Measurements from ENCODE around the gene ADTRP. TPM values are rescaled to one million over a fixed set of nuclear protein-coding genes. Genes with fewer than 3 reads are reported as not detected.

ADTRP gene
- 42.5 TPM for total RNA-seq
- long read RNA-seq, transcript ADTRP-203 (6 exons, 2,058 nt), result major isoform, 21 of 30 reads
- long read RNA-seq, partial matches to known transcripts, result 3 of 30 reads
- long read RNA-seq, other reads (novel, unspliced or antisense), result 6 of 30 reads

- Histone ChIP-seq H3K4me3 (no peak within 1 kb of the TSS), H3K27me3 (ENCODE audit: low read depth) (no peaks in the 10 kb centered on the region), H3K4me1 (peaks cover 9% of the 10 kb centered on the region), H3K36me3 (no peaks in the 10 kb centered on the region), H3K9me3 (no peaks in the 10 kb centered on the region), H3K27ac (peak within 1 kb of the TSS; percentile 38)
- ATAC-seq (peak; percentile 78 to 85), DNase-seq (peak; percentile 69)
- no peak for TF ChIP-seq CTCF (IDR thresholded peaks at IDR 0.05)
- intact Hi-C loops (cut with DNase I), result no loop called here
Observed at GRCh38 chr6:11778648-11779328, at the start of gene ADTRP. Gene ADTRP (minus strand): TSS chr6:11778803. CDS start chr6:11778759, 44 bp downstream.

- Histone ChIP-seq H3K4me1 (peaks cover 8% of the 10 kb centered on the region), H3K36me3 (no peaks in the 10 kb centered on the region), H3K9me3 (no peaks in the 10 kb centered on the region), H3K27me3 (ENCODE audit: low read depth) (no peaks in the 10 kb centered on the region), H3K27ac (no peak overlapping the region), H3K4me3 (no peak overlapping the region)
- ATAC-seq (no peak), DNase-seq (no peak)
- TF ChIP-seq CTCF (IDR thresholded peaks at IDR 0.05), result no peak
- intact Hi-C loops (cut with DNase I), result no loop called here
Observed at GRCh38 chr6:11826779-11827178, 48.2 kb upstream of the ADTRP start.

GRCh38 chr6:11824986-11825385 lies 46.4 kb upstream of the ADTRP start:
- Histone ChIP-seq H3K27ac (no peak overlapping the region), H3K36me3 (no peaks in the 10 kb centered on the region), H3K9me3 (no peaks in the 10 kb centered on the region), H3K4me3 (no peak overlapping the region), H3K4me1 (peaks cover 8% of the 10 kb centered on the region), H3K27me3 (ENCODE audit: low read depth) (no peaks in the 10 kb centered on the region)
- no peak for DNase-seq
- intact Hi-C loops (cut with DNase I), result no loop called here
- ATAC-seq, result no peak
- TF ChIP-seq CTCF (IDR thresholded peaks at IDR 0.05), result no peak

- peak; percentile 6 for TF ChIP-seq CTCF (IDR thresholded peaks at IDR 0.05)
- H3K9me3 ChIP-seq, result no peaks in the 10 kb centered on the region
- no peak for DNase-seq
- no peak for ATAC-seq
- H3K4me3 ChIP-seq, result no peak overlapping the region
- no peaks in the 10 kb centered on the region for H3K27me3 ChIP-seq (ENCODE audit: low read depth)
- H3K4me1 ChIP-seq, result no peaks in the 10 kb centered on the region
- intact Hi-C loops (cut with DNase I), result no loop called here
- no peaks in the 10 kb centered on the region for H3K36me3 ChIP-seq
- no peak overlapping the region for H3K27ac ChIP-seq
Observed at GRCh38 chr6:11822346-11822745, 43.7 kb upstream of the ADTRP start.

GRCh38 chr6:11821781-11822180 lies 43.2 kb upstream of the ADTRP start:
- H3K36me3 ChIP-seq, result no peaks in the 10 kb centered on the region
- no peaks in the 10 kb centered on the region for H3K9me3 ChIP-seq
- no peak for ATAC-seq
- no peak for TF ChIP-seq CTCF (IDR thresholded peaks at IDR 0.05)
- no peak overlapping the region for H3K27ac ChIP-seq
- no peaks in the 10 kb centered on the region for H3K27me3 ChIP-seq (ENCODE audit: low read depth)
- no peak for DNase-seq
- no peaks in the 10 kb centered on the region for H3K4me1 ChIP-seq
- no peak overlapping the region for H3K4me3 ChIP-seq
- intact Hi-C loops (cut with DNase I), result no loop called here
